HEK293T (cell line): Measurements from ENCODE around the gene MLH3.
"Not testable (repeated sequence)": the region's sequence is repeated elsewhere in the genome, so short reads cannot be mapped to it uniquely, and the experiment has no call there.

ENCODE experiments used
- CTCF ChIA-PET: fragments of 350-600 bp; formaldehyde crosslinking; extraction: SDS; loops from one replicate; lab custom pipeline; 2021; ENCODE audit warnings: antibody characterized with exemption, inconsistent platforms; lab: Yijun Ruan, JAX
- POLR2A ChIA-PET: fragments of 350-600 bp; formaldehyde crosslinking; extraction: SDS; loops from one replicate; lab custom pipeline; 2020; ENCODE audit warnings: antibody characterized with exemption, inconsistent platforms; lab: Yijun Ruan, JAX
- DNase-seq: peaks from one replicate; pipeline ENCODE4 v3.0.0; 2012; ENCODE audit warnings: mixed read lengths; ENCODE audit errors: extremely low spot score
- ARNT ChIP-seq: fragments of 450-650 bp; IDR thresholded peaks from 2 replicates; pipeline ENCODE4 v1.6.1; 2017; ENCODE audit warnings: mild to moderate bottlenecking
- BHLHE40 ChIP-seq: fragments of 450-650 bp; IDR thresholded peaks from 2 replicates; pipeline ENCODE4 v1.6.1; 2016; ENCODE audit warnings: mild to moderate bottlenecking, moderate library complexity, borderline replicate concordance
- CTBP1 ChIP-seq: fragments of 450-650 bp; IDR thresholded peaks from 2 replicates; pipeline ENCODE4 v1.6.1; 2016; ENCODE audit warnings: borderline replicate concordance
- ELF4 ChIP-seq: fragments of 450-650 bp; IDR thresholded peaks from 2 replicates; pipeline ENCODE4 v1.6.1; 2017; ENCODE audit warnings: antibody characterized with exemption
- FOXA1 ChIP-seq: fragments of 450-650 bp; IDR thresholded peaks from 2 replicates; pipeline ENCODE4 v1.6.1; 2016; ENCODE audit warnings: mild to moderate bottlenecking
- FOXK2 ChIP-seq: fragments of 450-650 bp; IDR thresholded peaks from 2 replicates; pipeline ENCODE4 v1.6.1; 2016; ENCODE audit warnings: mild to moderate bottlenecking
- FOXM1 ChIP-seq: fragments of 450-650 bp; IDR thresholded peaks from 2 replicates; pipeline ENCODE4 v1.6.1; 2017; ENCODE audit warnings: mild to moderate bottlenecking, borderline replicate concordance
- HDGF ChIP-seq: fragments of 450-650 bp; IDR thresholded peaks from 2 replicates; pipeline ENCODE4 v1.6.1; 2017; ENCODE audit warnings: antibody characterized with exemption, borderline replicate concordance
- L3MBTL2 ChIP-seq: fragments of 450-650 bp; conservative IDR thresholded peaks from 2 replicates; pipeline ENCODE4 v1.6.1; 2016; ENCODE audit warnings: mild to moderate bottlenecking
- LEF1 ChIP-seq: fragments of 450-650 bp; IDR thresholded peaks from 2 replicates; pipeline ENCODE4 v1.6.1; 2017; ENCODE audit warnings: mild to moderate bottlenecking, borderline replicate concordance
- NFRKB ChIP-seq: fragments of 450-650 bp; IDR thresholded peaks from 2 replicates; pipeline ENCODE4 v1.6.1; 2016; ENCODE audit warnings: mild to moderate bottlenecking, moderate library complexity
- SP1 ChIP-seq: fragments of 450-650 bp; IDR thresholded peaks from 2 replicates; pipeline ENCODE4 v1.6.1; 2017
- SUZ12 ChIP-seq: fragments of 450-650 bp; IDR thresholded peaks from 2 replicates; pipeline ENCODE4 v1.6.1; 2016; ENCODE audit warnings: mild to moderate bottlenecking
- TARDBP ChIP-seq: fragments of 450-650 bp; IDR thresholded peaks from 2 replicates; pipeline ENCODE4 v1.6.1; 2016
- ZNF384 ChIP-seq: fragments of 450-650 bp; IDR thresholded peaks from 2 replicates; pipeline ENCODE4 v1.6.1; 2016
- TF ChIP-seq, protein P1 (sequence below): fragments of 450-650 bp; IDR thresholded peaks from 2 replicates; pipeline ENCODE4 v1.6.1; 2016

The MLH3 gene

DNA sequence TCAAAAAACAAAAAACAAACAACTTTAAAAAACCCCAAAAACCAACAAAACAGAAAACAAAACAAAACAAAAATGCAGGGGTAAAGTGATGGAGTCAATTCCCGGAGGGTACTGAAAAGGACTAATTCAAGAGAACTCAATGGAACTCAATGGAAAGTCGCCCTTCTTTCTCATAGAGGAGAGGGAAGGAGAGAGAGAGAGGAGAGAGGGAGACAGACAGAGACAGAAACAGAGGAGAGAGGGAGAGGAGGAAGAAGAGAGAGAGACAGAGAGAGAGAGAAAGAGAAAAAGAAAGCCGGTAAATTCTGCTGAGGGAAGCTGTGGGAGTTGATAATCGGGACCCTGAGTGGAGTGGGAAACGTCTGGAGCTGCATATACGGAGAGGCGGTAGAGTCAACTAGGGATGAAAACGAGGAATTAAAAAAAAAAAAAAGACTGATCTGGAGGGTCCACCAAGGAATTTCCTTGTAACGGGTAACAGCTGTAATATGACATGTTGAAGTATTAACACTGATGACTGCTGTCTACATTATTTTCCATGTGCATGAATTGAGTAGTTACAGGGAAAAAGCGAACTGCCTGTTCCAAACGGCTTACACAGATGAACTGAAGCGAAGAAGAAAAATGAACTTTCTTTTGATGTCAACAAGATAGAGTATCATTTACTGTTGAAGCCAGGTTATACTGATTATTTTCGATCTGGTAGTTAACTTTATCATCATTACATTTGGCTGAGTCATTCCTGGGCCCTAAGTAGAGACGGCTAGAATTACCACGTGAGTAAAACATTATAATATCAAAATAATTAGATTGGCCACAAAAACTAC lies 17.2 kb upstream of the MLH3 start:
- ChIA-PET POLR2A (interaction anchor here (1.7 to 3.1 kb wide), 3 partner anchors 10 to 146 kb away, joined by 7 to 15 read pairs (median 11); partner anchors contain the start of gene RPS6KL1), CTCF (interaction anchor here (0.6 to 1.4 kb wide), 2 partner anchors 116 to 124 kb away, joined by 3 to 8 read pairs; no protein-coding TSS in a partner anchor)
- TF ChIP-seq ZNF384: no peak
- no peak for DNase-seq

GRCh38 chr14:75067765-75068164 lies 16.5 kb upstream of the MLH3 start:
- DNase-seq: not testable (repeated sequence)
- ChIA-PET CTCF (interaction anchor here (0.6 kb wide), 1 partner anchor 115 kb away, joined by 8 read pairs; no protein-coding TSS in a partner anchor), POLR2A (interaction anchor here (3.1 kb wide), 1 partner anchor 145 kb away, joined by 11 read pairs; the partner anchor contains the start of gene RPS6KL1)

DNA sequence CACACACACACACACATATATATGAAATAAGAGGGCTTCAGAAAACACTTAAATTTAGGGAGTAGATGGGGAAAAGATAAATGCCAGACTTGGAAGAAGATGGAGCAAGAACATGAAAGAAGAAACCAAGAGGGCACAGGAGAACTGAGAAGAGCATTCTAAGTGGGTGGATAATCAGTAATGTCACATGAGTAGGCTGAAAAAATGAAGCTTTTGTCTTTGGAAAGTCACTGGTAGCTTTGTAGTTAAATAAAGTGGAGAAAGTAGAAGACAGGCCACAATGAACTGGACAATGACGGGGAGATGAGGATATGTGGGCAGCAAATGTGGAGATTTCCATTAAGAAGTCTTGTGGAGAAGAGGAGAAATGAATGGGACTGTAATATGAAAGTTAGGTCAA lies 15.9 kb upstream of the MLH3 start:
- CTCF ChIA-PET: no interaction called here

GRCh38 chr14:75066691-75067090 lies 15.4 kb upstream of the MLH3 start:
- POLR2A ChIA-PET: no interaction called here
- CTCF ChIA-PET: no interaction called here
- TF ChIP-seq SP1: no peak
- TF ChIP-seq FOXA1: no peak
- no peak for TF ChIP-seq HDGF
- no peak for TF ChIP-seq NFRKB
- no peak for TF ChIP-seq CTBP1
- no peak for TF ChIP-seq SUZ12
- no peak for TF ChIP-seq ZNF384
- no peak for TF ChIP-seq BHLHE40
- TF ChIP-seq, protein P1, sequence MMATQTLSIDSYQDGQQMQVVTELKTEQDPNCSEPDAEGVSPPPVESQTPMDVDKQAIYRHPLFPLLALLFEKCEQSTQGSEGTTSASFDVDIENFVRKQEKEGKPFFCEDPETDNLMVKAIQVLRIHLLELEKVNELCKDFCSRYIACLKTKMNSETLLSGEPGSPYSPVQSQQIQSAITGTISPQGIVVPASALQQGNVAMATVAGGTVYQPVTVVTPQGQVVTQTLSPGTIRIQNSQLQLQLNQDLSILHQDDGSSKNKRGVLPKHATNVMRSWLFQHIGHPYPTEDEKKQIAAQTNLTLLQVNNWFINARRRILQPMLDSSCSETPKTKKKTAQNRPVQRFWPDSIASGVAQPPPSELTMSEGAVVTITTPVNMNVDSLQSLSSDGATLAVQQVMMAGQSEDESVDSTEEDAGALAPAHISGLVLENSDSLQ: no peak
- no peak for TF ChIP-seq L3MBTL2
- TF ChIP-seq LEF1: no peak
- no peak for TF ChIP-seq ELF4
- no peak for TF ChIP-seq FOXM1
- no peak for TF ChIP-seq TARDBP
- TF ChIP-seq FOXK2: no peak
- no peak for TF ChIP-seq ARNT
- no peak for DNase-seq

More for the DNA sequence above, 15.9 kb upstream of the MLH3 start:
- POLR2A ChIA-PET: no interaction called here
- no peak for DNase-seq
- TF ChIP-seq ELF4 (no peak), CTBP1 (no peak), SUZ12 (no peak), LEF1 (no peak), ZNF384 (no peak), FOXK2 (no peak), ARNT (no peak), TARDBP (no peak), FOXA1 (no peak), SP1 (no peak), FOXM1 (no peak), HDGF (no peak), BHLHE40 (no peak), NFRKB (no peak)
- TF ChIP-seq, protein P1: no peak

- ChIA-PET CTCF (interaction anchor here (1.0 to 1.1 kb wide), 2 partner anchors 21 to 24 kb away, joined by 4 read pairs; no protein-coding TSS in a partner anchor), POLR2A (interaction anchor here (0.6 to 2.2 kb wide), 16 partner anchors 8 to 141 kb away, joined by 3 to 16 read pairs (median 5); partner anchors contain the start of genes EIF2B2, NEK9, PGF and RPS6KL1)
- no peak for TF ChIP-seq L3MBTL2
- TF ChIP-seq ARNT: no peak
- TF ChIP-seq NFRKB: no peak
- no peak for TF ChIP-seq BHLHE40
- DNase-seq: no peak
Observed at GRCh38 chr14:75064205-75064567, 12.9 kb upstream of the MLH3 start.

- POLR2A ChIA-PET: interaction anchor here (0.6 to 2.2 kb wide), 17 partner anchors 8 to 141 kb away, joined by 3 to 16 read pairs (median 5); partner anchors contain the start of genes EIF2B2, NEK9, PGF and RPS6KL1
- CTCF ChIA-PET: interaction anchor here (1.0 to 1.1 kb wide), 2 partner anchors 21 to 25 kb away, joined by 4 read pairs; no protein-coding TSS in a partner anchor
- DNase-seq: peak; percentile 96
- TF ChIP-seq TARDBP: no peak
- no peak for TF ChIP-seq NFRKB
- TF ChIP-seq LEF1: no peak
- no peak for TF ChIP-seq ARNT
- no peak for TF ChIP-seq ZNF384
- no peak for TF ChIP-seq HDGF
- TF ChIP-seq FOXM1: no peak
- TF ChIP-seq, protein P1: peak; percentile 99
- TF ChIP-seq SP1: no peak
- TF ChIP-seq L3MBTL2: peak; percentile 40
- no peak for TF ChIP-seq BHLHE40
- TF ChIP-seq CTBP1: no peak
- TF ChIP-seq FOXA1: no peak
- TF ChIP-seq ELF4: peak; percentile 46
- TF ChIP-seq SUZ12: no peak
- TF ChIP-seq FOXK2: no peak
Observed at GRCh38 chr14:75063491-75064204, 12.4 kb upstream of the MLH3 start, which contains the start of gene ACYP1. Gene ACYP1, minus strand, starts transcription at chr14:75064024. Its CDS starts 471 bp downstream, at chr14:75063553.
